KOPT-K1 (cell line): ENCODE data around the gene KCNG3.
A peak's percentile ranks its signal among the peaks of the same experiment; 100 is the strongest.

Experiments
- H3K27ac ChIP-seq: fragments of 200-600 bp; sonication (generic); 2 replicates; pipeline ENCODE4 v1.5.1; 2016; ENCODE audit warnings: antibody characterized with exemption, mild to moderate bottlenecking, low read depth, low read length; ENCODE audit not compliant: poor library complexity, severe bottlenecking
- H3K36me3 ChIP-seq: fragments of 200-600 bp; sonication (generic); 2 replicates; pipeline ENCODE4 v1.5.1; 2017; ENCODE audit warnings: antibody characterized with exemption, mild to moderate bottlenecking, low read length, moderate library complexity; ENCODE audit not compliant: insufficient read depth
- H3K9me3 ChIP-seq: fragments of 200-600 bp; sonication (generic); 2 replicates; pipeline ENCODE4 v1.5.1; 2017; ENCODE audit warnings: antibody characterized with exemption, low read length, mild to moderate bottlenecking; ENCODE audit not compliant: insufficient read depth, poor library complexity, severe bottlenecking

The KCNG3 gene, protein sequence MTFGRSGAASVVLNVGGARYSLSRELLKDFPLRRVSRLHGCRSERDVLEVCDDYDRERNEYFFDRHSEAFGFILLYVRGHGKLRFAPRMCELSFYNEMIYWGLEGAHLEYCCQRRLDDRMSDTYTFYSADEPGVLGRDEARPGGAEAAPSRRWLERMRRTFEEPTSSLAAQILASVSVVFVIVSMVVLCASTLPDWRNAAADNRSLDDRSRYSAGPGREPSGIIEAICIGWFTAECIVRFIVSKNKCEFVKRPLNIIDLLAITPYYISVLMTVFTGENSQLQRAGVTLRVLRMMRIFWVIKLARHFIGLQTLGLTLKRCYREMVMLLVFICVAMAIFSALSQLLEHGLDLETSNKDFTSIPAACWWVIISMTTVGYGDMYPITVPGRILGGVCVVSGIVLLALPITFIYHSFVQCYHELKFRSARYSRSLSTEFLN

DNA sequence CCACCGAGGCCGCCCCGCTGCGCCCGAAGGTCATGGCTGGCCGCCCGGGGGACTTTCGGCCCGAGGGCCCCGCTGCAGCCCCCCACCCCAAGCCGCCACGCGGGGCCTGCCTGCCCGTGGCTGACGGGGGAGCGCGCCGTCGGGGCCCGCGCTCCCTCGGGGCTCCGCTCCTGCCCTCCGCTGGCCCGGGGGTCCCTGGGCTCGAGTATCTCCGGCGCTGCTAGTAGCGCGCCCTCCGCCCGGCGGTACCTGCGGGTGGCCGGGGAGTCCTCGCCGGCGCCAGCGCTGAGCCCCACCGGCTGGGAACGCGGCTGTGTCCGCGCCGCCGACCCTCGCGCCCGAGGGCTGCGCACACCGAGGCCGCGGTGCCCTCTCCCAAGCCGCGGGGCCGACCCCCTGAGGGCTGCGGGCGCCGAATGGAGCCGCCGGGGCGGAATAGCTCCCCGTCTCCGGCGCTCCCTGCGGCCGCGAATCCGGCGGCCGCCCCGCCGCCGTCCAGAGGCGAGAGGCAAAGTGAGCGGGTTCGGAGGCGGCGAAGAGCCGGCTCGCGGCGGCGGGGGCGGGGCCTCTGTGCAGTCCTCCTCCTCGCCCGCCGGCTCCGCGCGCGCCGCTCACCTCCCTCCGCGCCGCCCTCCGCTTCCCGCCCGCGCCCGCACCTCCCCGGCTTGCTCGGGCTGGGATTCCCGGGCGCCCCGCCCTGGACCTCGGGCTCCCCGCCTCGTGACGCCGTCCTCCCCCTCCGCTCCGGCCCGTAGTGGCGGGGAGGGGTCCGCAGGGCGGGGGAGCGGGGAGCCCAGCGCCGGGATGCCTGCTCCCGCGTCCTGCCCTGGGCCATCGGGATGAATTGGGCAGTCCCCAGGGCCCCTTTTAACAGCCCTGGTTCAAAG is at the start of gene KCNG3:
TSS of gene KCNG3 (minus strand) at position 515 of the 887 bp plus-strand sequence. CDS start at position 34, 481 bp downstream.
- Histone ChIP-seq H3K36me3 (no peaks in the 10 kb centered on the region), H3K27ac (peak within 1 kb of the TSS; percentile 74), H3K9me3 (no peaks in the 10 kb centered on the region)

DNA sequence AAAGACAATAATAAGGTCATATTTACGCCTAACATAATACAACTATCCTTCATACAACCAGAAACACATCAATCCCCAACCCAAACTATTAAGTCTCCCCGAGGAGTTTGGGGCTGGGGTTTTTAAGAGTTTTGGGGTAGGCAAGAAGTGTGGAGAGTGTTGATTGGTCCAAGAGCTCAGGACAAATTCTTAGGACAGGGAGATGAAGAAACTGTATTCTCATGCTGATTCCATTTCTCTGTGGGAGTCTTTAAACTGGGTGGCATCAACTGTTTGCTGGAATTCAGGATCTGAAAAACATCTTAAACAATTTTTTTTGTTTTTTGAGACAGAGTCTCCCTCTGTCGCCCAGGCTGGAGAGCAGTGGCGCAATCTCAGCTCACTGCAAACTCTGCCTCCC is 49.1 kb upstream of the KCNG3 start:
- Histone ChIP-seq H3K9me3 (no peaks in the 10 kb centered on the region), H3K36me3 (no peaks in the 10 kb centered on the region), H3K27ac (no peak overlapping the region)

DNA sequence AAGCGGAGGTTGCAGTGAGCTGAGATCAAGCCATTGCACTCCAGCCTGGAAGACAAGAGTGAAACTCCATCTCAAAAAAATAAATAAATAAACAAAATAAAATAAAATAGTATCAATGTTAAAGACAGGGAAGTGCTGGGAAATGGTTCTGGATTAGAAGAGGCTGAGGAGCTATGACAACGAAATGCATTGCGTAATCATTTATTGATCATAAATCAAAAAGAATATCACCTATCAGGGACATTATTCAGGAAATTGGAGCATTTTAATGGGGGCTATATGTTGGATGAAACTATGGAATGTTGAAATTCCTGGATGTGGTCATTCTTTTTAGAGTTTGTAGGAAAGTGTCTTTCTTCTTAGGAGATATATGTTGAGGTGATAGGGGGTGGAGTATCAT is 43.7 kb upstream of the KCNG3 start:
- Histone ChIP-seq H3K9me3 (no peaks in the 10 kb centered on the region), H3K27ac (no peak overlapping the region), H3K36me3 (no peaks in the 10 kb centered on the region)

DNA sequence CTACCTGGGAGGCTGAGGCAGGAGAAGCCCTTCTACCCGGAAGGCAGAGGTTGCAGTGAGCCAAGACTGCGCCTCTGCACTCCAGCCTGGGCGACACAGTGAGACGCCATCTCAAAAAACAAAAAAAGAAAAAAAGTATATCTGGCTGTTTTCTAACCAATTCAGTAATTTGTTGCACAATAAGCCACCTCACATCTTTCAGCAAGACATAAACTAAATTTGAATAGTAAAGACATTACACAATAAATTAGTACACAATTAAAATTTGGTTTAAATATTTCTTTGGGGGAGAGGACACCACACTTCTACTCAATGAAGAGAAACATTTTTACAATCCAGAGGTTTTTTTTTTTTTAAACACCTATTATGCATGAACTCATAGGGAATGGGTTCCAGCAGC is 38.6 kb upstream of the KCNG3 start:
- Histone ChIP-seq H3K36me3 (no peaks in the 10 kb centered on the region), H3K9me3 (no peaks in the 10 kb centered on the region), H3K27ac (no peak overlapping the region)

DNA sequence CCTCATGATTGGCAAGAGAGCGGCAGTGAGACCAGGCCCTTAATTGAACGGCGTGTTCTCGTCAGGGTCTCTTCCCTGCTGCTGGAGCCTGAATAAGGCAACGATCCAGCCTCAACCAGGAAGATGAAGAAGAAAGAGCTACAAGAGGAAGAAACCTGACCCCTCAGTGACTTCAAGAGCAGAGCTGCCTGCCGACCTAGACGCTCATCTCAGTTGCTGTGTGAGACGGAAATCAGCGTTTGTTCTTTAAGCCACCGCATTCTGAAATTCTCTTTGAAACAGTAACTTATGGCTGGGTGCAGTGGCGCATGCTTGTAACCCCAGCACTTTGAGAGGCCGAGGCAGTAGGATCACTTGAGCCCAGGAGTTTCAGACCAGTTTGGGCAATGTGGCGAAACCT is 29.6 kb upstream of the KCNG3 start:
- no peaks in the 10 kb centered on the region for H3K9me3 ChIP-seq
- no peaks in the 10 kb centered on the region for H3K36me3 ChIP-seq
- H3K27ac ChIP-seq = no peak overlapping the region

DNA sequence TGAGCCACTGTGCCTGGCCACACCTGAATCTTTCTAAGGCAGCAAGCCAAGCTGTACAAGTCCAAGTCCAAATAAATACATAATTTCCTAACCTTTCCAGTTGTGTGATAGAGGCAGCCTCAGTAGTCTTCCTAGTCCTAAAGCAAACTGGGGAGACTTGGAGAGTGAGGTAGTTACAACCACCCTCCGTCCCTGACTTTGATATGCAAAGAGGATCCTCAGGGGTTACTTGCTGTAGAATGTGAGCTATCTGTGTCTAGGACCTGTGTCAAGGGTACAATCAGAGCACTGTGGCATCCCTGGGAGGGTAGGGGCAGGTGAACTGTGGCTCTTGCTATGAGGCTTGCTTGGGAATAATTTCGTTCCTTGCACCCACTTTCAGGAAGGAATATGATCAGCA is 28.3 kb upstream of the KCNG3 start:
- Histone ChIP-seq H3K27ac (no peak overlapping the region), H3K9me3 (no peaks in the 10 kb centered on the region), H3K36me3 (no peaks in the 10 kb centered on the region)

DNA sequence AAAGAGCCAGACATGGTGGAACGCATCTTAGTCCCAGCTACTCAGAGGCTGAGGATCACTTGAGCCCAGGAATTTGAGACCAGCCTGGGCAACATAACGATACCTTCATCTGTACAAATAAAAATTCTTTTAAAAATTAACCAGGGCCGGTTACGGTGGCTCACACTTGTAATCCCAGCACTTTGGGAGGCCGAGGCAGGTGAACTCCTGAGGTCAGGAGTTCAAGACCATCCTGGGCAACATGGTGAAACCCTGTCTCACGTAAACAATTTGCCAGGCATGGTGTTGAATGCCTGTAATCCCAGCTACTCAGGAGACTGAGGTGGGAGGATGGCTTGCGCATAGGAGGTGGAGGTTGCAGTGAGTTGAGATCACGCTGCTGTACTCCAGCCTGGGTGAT is 25.8 kb upstream of the KCNG3 start:
- Histone ChIP-seq H3K36me3 (no peaks in the 10 kb centered on the region), H3K9me3 (no peaks in the 10 kb centered on the region), H3K27ac (no peak overlapping the region)

DNA sequence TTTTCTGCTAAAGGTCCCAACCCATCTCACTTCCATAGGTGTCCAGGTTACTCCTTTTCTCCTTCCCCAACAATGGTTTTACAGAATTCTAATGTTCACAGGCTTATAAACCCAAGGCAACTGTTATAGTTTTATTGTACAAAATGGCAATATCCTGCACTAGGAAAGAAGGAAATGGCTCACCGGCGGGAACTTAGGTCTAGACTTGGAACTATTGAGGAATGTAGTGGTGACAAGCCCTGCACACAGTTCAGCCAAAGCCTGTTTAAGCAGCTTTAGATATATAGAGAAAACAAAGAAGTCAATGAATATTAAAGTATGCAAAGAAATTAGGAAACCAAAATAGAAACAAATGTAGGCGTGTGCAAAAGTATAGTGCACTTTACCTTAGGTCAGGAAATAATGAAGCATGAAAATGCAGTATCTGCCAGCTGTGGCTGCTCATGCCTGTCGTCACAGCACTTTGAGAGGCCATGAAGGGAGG is 22.7 kb upstream of the KCNG3 start:
- no peaks in the 10 kb centered on the region for H3K9me3 ChIP-seq
- no peak overlapping the region for H3K27ac ChIP-seq
- H3K36me3 ChIP-seq = no peaks in the 10 kb centered on the region

DNA sequence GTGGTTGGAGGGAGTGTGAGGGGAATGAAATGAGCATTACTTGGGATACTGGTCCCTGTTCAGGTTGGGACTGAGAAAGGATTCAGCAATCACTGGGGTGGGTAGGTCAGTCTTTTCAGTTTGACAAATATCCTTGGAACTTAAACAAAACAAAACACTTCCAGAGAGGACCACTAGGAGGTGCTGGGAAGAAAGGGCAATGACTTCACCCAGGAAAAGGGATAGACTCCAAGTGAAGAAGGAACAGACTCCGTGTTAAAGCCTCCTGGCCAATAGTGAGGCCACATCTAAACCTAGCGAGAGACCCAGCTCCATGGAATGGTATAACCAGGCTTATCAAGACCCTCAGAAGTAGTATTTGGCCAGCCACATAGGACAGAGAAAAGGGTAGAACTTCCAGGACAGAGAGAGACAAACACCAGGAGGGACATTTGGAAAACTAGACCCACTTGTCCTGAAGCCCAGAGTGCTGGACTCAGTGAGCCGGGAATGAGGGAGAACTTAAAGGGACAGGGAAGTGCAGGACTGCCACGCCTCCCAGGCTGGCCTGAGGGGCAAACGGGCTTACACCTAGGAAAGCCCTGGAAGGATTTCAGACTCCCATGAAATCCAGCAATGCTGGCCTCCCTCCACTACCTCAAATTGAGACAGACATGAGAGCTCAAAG is 19.6 kb upstream of the KCNG3 start:
- Histone ChIP-seq H3K36me3 (no peaks in the 10 kb centered on the region), H3K27ac (no peak overlapping the region)

DNA sequence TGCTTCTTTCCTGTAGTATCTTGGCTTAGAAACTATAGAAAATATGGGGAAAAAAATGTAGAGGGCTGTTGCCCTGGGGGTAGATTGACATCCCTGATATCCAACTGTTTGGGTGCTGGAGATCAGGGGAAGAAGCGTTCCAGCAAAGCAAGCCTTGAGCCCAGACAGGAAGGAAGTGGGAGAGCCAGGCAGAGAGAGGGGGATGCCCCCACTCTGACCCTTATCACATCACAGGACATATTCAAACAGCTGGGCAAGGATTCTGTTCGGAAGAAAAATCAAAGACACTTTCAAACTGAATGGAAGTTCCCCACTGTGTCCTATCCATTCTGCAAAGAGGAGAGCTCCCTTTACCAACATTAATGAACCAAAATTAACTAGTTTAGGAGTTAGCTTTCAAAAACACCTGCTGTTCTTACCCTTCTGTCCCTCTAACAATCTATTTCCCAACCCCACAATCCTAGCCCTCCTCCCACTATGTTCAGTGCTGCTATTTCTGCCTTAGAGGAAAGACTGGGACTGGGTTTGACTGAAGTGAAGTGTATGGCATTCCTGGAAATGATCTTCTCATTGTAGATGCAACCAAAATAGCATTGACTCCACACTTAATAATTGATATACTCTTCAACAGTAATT is 16.9 kb upstream of the KCNG3 start:
- Histone ChIP-seq H3K36me3 (peaks cover 2% of the 10 kb centered on the region; the same call in 1 of the 2 replicates), H3K9me3 (no peaks in the 10 kb centered on the region), H3K27ac (peak overlapping the region; percentile 31)

More for the DNA sequence above, 19.6 kb upstream of the KCNG3 start:
- no peaks in the 10 kb centered on the region for H3K9me3 ChIP-seq

DNA sequence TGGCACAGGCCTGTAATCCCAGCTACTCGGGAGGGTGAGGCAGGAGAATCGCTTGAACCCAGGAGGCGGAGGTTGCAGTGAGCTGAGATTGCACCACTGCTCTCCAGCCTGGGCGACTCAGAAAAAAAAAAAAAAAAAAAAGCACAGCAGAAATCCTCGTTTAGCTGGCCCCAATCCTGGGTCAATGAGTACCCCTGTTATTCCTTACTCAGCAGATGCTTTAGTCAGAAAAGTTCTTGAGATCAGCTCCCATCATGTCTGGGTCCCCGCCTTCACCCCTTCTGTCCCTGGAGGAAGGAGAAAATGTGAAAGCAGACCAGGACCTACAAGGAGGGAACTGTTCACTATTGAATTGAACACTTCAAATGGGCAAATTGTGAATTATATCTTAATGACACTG is 16.4 kb upstream of the KCNG3 start:
- peaks cover 2% of the 10 kb centered on the region; the same call in 1 of the 2 replicates for H3K36me3 ChIP-seq
- peak overlapping the region; percentile 31 for H3K27ac ChIP-seq
- no peaks in the 10 kb centered on the region for H3K9me3 ChIP-seq

DNA sequence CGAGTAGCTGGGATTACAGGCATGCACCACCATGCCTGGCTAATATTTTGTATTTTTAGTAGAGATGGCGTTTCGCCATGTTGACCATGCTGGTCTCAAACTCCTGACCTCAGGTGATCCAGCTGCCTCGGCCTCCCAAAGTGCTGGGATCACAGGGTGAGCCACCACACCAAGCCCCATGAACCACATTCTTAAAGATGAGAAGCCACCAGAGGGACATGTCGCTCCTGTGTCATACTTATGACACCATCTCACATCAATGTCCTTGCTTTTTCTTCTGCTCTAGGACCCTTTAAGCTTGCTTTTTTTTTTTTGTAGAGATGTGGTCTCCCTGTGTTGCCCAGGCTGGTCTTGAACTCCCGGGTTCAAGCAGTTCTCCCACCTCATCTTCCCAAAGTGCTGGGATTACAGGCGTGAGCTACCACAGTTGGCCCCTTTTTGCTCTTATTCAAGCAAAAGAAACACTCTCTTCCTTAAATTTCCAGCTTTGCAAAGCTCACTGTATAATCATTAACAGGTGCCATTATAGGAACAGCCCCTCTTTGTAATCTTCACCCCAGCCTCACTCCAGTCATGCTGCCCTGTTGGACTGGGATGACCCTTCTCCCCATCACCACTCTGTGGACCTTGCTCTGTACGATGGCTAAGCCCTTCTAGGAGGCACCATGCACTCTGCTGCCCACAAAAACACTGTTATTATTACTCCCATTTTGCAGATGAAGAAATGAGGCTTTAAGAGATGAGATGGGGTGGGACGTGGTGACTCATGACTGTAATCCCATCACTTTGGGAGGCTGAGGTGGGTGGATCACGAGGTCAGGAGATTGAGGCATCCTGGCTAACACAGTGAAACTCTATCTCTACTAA is 10.8 kb upstream of the KCNG3 start:
- H3K27ac ChIP-seq = no peak overlapping the region
- no peaks in the 10 kb centered on the region for H3K9me3 ChIP-seq
- peaks cover 2% of the 10 kb centered on the region; the same call in 1 of the 2 replicates for H3K36me3 ChIP-seq

DNA sequence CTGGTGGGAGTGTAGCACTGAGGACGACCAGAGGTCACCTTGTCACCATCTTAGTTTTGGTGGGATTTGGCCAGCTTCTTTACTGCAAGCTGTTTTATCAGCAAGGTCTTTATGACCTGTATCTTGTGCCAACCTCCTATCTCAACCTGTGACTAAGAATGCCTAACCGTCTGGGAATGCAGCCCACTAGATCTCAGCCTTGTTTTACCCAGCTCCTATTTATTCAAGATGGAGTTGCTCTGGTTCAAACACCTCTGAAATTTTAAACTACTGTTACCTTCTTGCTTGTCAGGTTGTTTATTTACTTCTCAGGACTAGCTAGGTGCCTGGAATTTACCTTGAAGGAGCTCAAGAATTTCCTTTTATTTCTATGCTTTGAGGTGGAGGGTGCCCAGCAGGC is 9.5 kb upstream of the KCNG3 start:
- Histone ChIP-seq H3K27ac (no peak overlapping the region), H3K9me3 (no peaks in the 10 kb centered on the region), H3K36me3 (peaks cover 2% of the 10 kb centered on the region; the same call in 1 of the 2 replicates)

DNA sequence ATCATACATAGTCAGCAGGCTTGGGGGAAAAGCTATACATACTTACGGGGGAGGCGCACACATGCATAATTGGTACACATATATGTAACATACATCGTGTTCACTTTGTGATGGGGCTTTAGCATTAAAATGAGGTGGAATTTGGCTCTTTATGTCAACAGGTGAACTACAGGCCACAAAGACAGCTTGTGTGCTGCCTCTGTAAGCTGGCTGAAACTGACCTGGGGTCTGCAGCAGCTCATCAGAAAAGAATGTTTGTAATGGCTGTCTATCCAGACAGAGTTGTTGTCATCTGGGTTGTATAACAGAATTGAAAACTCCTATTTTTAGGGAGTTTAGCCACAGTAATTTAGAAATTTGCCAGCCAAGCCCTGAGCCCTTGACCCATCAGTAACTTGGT is 4.7 kb upstream of the KCNG3 start:
- Histone ChIP-seq H3K36me3 (no peaks in the 10 kb centered on the region), H3K9me3 (no peaks in the 10 kb centered on the region), H3K27ac (peak overlapping the region; percentile 15)
